DMS53 (cell line): ENCODE measurements around the gene CACNG6.

Experiments
- DNase-seq: peaks from one replicate; lab custom pipeline; 2025; lab: John Stamatoyannopoulos, UW

The CACNG6 gene

GRCh38 chr19:54045771-54046170 lies 54.3 kb downstream of the CACNG6 start:
- no peak for DNase-seq

GRCh38 chr19:54047616-54048015 lies 56.2 kb downstream of the CACNG6 start:
- no peak for DNase-seq
